Umbilical cord (tissue), 2 donors: ENCODE results near the gene SSR1. TPM values are rescaled to one million over a fixed set of nuclear protein-coding genes. Genes with fewer than 3 reads are reported as not detected.

Source experiments
- DNase-seq: peaks from one replicate; pipeline ENCODE4 v3.0.0-alpha.2; 2015; ENCODE audit warnings: low spot score
- total RNA-seq: library from RNA; depleted of rRNA; stranded (reverse); fragments of >200 nt; gene quantifications from one replicate; pipeline ENCODE4 v1.2.3, GENCODE V29; 2014; ENCODE audit warnings: low replicate concordance; ENCODE audit not compliant: insufficient read depth

The SSR1 gene
- total RNA-seq, 1 donor from 2014 or later, result 62.4 TPM

GRCh38 chr6:7239590-7239948 lies 73.4 kb downstream of the SSR1 start:
- no peak for DNase-seq

DNA sequence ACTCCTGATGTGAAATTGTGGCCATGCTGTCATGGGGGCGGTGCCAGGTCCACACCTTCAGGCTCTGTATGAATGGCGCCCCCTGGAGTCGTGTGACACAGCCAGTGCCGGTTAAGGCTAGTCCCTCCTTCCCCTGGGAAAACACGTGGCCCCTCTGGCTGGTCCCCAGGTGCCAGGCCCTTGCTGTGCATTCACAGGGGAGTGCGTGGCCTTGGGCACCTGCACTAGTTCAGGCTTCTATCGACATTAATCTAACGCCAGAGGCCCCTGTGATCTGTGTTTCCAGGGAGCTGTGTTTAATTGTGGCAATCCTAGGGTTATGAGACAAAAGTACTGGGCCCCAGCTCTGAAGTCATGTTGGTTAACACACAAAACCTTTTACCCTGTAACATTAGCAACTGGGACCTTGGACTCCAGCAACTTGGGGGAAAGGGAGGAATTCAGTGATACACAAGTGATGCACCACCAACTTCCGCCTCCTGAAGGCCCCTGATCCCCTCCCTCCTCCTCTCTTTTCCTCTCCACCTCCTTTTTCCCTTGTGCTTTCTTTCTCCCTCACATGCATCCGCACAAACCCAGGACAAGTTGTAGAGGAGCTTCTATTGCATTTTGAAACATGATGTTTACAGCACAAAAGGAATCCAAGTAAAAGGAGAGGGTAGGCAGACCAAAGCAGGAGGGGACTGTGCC lies 74.0 kb downstream of the SSR1 start:
- DNase-seq, result peak; percentile 59

GRCh38 chr6:7238526-7238899 lies 74.5 kb downstream of the SSR1 start:
- no peak for DNase-seq

- DNase-seq, result no peak
These were observed 75.3 kb downstream of the SSR1 start for GRCh38 chr6:7237653-7238188.

GRCh38 chr6:7236306-7237209 lies 76.4 kb downstream of the SSR1 start:
- DNase-seq, result no peak

GRCh38 chr6:7235712-7236305 lies 77.2 kb downstream of the SSR1 start:
- DNase-seq, result no peak

DNA sequence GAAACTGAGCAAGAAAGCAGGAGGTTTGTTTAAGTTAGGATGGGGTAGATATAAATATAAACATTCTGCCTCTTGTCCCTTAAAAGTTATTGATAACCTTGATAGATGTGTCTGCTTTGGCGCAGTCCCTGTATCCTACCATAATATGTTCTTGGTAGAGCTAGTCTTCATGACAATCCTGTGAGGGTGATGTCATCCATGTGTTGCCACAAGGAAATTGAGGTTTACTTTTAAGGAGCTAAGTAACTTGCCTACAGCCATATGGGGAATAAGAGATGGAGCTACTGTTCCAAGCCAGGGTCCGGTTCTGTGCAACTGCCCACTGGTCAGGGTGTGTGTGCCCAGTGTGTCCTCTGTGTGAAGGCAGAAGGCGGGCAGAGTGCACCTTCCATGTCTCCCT lies 78.5 kb downstream of the SSR1 start:
- no peak for DNase-seq

DNA sequence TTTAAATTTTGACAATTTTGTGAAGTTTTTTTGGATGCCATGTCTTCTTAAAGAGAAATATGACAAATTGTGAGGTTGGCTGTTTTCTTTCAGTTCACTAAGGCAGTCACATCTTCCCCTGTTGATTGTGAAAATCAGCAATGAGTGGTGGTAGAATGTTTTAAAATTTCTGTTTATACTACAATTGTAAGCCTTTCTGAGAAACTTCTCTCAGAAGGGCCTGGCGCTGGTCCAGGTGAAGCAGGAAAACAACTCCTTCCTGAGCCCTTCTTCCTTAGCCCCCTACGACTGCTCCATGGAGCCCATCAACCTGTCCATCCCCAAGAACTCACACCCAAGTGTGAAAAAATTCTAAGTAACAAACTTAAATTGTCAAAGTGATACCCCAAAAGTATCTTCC lies 80.6 kb downstream of the SSR1 start:
- no peak for DNase-seq

DNA sequence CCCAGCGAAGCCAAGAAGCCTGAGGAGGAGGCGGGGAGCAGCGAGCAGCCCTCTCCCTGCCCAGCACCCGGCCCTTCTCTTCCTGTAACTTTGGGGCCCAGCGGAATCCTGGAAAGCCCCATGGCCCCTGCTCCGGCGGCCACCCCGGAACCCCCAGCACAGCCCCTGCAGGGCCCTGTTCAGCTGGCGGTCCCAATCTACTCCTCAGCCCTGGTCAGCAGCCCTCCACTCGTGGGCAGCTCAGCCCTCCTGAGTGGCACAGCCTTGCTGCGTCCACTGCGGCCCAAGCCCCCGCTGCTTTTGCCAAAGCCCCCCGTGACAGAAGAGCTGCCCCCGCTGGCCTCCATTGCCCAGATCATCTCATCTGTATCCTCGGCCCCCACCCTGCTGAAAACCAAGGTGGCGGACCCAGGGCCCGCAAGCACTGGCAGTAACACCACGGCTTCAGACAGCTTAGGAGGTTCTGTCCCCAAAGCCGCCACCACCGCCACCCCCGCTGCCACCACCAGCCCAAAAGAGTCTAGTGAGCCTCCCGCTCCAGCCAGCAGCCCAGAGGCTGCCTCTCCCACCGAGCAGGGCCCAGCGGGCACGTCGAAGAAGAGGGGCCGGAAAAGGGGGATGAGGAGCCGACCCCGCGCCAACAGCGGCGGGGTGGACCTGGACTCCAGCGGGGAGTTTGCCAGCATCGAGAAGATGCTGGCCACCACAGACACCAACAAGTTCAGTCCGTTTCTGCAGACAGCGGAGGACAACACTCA lies 81.9 kb downstream of the SSR1 start:
- DNase-seq, result no peak

DNA sequence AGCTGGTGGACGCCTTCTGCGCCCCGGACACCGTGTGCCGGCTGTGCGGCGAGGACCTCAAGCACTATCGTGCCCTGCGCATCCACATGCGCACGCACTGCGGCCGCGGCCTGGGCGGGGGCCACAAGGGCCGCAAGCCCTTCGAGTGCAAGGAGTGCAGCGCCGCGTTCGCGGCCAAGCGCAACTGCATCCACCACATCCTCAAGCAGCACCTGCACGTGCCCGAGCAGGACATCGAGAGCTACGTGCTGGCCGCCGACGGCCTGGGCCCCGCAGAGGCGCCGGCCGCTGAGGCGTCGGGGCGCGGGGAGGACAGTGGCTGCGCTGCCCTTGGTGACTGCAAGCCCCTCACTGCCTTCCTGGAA lies 82.7 kb downstream of the SSR1 start:
- no peak for DNase-seq

GRCh38 chr6:7229376-7230326 lies 83.3 kb downstream of the SSR1 start:
- no peak for DNase-seq

DNA sequence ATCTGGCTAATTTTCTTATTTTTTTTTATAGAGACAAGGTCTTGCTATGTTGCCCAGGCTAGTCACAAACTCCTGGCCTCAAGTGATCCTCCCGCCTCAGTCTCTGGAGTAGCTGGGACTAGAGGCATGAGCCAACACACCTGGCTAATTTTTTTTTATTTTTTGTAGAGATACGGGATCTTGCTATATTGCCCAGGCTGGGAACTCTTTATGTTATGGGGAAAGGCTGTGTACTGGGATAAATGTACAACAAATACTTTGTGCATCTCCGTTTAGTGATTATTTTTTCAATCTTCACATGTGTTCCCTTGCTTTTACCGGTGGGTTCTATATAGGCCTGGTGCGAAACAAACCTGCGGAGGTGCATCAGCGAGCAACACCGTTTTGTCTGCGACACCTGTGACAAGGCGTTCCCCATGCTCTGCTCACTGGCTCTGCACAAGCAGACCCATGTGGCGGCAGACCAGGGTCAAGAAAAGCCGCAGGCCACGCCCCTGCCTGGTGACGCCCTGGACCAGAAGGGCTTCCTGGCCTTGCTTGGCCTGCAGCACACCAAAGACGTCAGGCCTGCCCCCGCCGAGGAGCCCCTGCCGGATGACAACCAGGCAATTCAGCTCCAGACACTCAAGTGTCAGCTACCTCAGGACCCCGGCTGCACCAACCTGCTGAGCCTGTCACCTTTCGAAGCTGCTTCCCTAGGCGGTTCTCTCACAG lies 84.2 kb downstream of the SSR1 start:
- DNase-seq, result no peak

DNA sequence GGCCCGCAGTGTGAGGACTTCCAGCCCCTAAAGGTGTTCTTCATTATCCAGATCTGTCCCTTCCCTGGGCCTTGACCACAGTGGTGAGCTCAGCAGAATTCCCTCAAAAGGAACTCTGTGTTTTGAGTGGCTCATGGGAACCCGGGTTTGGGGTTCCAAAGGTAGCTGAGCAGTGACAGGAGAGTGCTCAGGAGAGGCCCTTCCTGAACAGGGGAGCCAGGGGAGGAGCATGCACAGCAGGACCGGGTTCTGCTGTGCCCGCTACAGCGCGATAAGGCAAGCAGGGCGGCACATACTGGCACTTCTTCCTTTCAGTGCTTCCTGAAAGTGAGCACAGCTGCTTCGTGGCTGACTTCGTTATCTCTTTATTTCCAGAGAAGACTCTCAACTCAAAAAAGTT lies 88.3 kb downstream of the SSR1 start:
- no peak for DNase-seq

- no peak for DNase-seq
These were observed 90.8 kb downstream of the SSR1 start for GRCh38 chr6:7222197-7222596.

- no peak for DNase-seq
These were observed 93.7 kb downstream of the SSR1 start for GRCh38 chr6:7219310-7219709.

GRCh38 chr6:7218406-7218988 lies 94.5 kb downstream of the SSR1 start:
- DNase-seq, result no peak
